SK-N-DZ (cell line): ENCODE data around the gene IRF5.
A peak's percentile ranks its signal among the peaks of the same experiment; 100 is the strongest.
"Not testable (repeated sequence)": the region's sequence is repeated elsewhere in the genome, so short reads cannot be mapped to it uniquely, and the experiment has no call there.

Experiments
- DNase-seq: peaks from one replicate; pipeline ENCODE4 v3.0.0-alpha.2; 2015; ENCODE audit warnings: low spot score

IRF5 gene

DNA sequence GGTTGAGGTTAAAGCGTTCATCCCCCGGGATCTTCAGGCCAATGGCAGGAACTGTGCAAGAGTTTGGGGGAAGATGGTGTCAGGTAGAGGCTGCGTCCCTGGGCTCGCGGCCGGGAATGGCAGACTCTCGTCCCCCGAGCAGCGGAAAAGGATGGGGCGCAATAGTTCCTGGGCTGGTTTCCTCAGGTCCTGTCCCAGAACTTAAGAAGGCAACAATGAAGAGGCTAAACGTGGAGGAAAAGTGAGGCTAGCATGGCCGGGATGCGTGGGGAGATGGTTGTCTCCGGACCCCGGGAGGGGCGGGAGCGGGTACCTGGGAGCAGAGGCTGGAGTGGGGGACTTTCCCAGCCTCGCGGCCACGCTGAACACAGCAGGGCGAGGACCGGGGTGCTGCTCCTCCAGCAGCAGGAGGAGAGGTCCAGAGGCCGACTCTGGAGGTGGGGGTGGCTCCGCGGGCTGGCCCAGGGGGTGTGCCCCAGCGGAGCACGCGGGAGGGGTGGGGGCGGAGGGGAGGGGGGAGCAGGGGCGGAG, 882 bp downstream of the IRF5 start:
- DNase-seq, result no peak

GRCh38 chr7:128939075-128939860, 1.5 kb downstream of the IRF5 start:
- DNase-seq, result no peak

DNA sequence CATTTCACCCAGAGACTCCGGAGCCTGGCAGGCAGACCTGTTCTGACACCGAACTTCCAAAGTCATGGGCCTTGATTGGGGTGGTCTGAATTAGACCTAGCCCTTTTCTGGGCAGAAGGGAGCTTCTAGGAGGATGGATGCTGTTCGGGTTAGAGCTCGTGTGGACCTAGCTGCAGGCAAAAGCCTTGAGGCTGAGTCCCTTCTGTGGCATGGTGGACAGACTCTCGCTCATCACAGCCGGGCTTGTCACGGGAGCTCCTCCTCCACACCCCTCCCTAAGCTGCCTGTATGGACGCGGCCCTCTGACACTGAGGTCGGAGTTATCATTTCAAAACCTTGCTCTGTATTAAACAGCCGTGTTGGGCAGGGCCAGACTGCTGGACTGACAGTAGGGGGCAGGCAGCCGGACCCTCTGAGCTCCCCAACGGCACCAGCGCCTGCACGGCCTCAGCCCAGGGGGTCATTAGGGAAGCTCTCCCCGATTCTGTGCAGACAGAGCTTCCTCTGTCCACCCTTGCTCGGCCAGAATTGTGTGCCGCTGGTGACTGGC, 2.2 kb downstream of the IRF5 start:
- no peak for DNase-seq

- peak; percentile 39 for DNase-seq
Observed at GRCh38 chr7:128940494-128941322, 3.0 kb downstream of the IRF5 start.

- no peak for DNase-seq
Observed at GRCh38 chr7:128941323-128941890, 3.7 kb downstream of the IRF5 start.

- DNase-seq, result no peak
Observed at GRCh38 chr7:128941946-128942526, 4.3 kb downstream of the IRF5 start.

DNA sequence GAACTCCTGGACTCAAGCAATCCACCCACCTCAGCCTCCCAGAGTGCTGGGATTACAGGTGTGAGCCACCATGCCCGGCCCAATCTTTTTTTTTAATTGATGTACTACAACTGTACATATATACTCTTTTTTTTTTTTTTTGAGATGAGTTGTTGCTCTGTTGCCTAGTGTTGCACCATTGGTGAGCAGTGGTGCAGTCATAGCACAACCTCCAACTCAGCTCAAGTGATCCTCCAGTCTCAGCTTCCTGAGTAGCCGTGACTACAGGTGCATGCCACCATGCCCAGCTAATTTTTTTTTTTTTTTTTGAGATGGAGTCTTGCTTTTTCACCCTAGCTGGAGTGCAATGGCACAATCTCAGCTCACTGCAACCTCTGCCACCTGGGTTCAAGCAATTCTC, 5.5 kb downstream of the IRF5 start:
- DNase-seq, result not testable (repeated sequence)

- DNase-seq, result no peak
Observed at GRCh38 chr7:128944487-128945236, 6.9 kb downstream of the IRF5 start.

DNA sequence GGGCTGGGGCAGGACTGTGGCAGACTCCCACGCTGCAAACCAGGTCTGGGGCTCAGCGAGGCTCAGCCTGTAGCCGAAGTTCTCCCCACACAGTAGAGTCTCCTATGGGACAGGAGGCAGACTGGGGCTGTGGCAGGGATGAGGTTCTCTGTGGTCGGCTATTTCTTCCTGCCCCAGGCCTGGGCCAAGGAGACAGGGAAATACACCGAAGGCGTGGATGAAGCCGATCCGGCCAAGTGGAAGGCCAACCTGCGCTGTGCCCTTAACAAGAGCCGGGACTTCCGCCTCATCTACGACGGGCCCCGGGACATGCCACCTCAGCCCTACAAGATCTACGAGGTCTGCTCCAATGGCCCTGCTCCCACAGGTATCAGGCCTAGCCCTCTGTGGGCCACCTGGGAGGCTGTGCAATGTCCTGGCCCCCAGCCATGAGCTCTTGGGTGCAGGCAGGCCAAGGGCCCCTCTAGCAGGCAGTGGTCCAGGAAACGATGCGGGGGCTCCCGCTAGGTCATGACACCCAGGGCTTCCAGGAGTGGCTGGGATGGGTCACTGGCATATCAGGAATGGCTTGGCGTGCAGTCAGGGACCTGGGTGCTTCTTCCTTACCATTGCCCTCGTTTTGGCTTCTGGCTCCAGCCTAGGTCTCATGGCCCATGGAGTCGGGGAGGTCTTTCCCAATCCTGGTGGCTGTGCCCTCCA, 8.1 kb downstream of the IRF5 start:
- DNase-seq, result no peak

DNA sequence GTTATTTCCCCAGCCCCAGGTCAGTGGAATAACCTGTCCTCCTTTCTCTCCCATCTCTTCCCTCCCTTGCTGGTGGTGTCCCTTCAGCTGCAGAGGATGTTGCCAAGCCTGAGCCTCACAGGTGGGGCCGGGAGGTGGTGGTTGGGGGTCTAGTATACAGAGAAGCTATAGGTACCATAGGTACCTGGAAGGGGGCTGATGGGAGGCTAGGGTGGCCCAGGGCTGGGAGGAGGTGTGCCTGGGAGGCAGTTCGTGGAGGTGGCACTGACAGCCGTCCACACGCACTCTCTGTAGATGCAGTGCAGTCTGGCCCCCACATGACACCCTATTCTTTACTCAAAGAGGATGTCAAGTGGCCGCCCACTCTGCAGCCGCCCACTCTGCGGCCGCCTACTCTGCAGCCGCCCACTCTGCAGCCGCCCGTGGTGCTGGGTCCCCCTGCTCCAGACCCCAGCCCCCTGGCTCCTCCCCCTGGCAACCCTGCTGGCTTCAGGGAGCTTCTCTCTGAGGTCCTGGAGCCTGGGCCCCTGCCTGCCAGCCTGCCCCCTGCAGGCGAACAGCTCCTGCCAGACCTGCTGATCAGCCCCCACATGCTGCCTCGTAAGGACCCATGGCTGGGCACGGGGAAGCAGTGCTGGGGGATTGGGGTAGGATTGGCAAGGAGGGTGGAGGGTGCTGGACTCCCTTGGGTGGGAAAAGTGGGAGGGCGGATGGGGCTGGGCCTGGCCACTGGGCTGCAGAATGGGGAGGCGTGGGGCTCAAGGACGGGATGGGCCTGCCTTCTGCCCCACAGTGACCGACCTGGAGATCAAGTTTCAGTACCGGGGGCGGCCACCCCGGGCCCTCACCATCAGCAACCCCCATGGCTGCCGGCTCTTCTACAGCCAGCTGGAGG, 9.5 kb downstream of the IRF5 start:
- DNase-seq, result no peak

GRCh38 chr7:128947854-128948253, 10.1 kb downstream of the IRF5 start:
- no peak for DNase-seq

GRCh38 chr7:128948312-128948973, 10.7 kb downstream of the IRF5 start:
- DNase-seq, result peak; percentile 45

- no peak for DNase-seq
Observed at GRCh38 chr7:128948976-128949760, 11.4 kb downstream of the IRF5 start.

GRCh38 chr7:128951296-128951695, 13.6 kb downstream of the IRF5 start:
- DNase-seq, result no peak

DNA sequence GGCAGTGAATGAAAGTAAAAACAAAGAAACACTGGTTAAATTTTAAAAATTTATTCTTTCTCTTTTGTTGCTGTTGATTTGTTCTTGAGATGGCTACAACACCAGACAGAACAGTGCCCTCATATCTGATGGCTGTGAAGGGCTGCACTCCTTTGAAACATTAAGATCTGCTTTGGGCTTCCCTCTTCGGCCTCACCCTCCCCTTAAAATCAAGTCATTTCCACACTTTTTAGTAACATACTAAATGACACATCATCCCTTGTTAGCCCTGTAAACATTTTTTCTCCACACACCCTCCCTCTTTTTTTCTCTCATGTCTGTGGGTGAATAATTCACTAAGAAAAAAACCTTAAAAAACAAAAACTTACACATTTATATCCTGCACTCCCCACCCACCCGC, 16.4 kb downstream of the IRF5 start:
- no peak for DNase-seq

- peak; percentile 95 for DNase-seq
Observed at GRCh38 chr7:128954830-128955802, 17.4 kb downstream of the IRF5 start.

- DNase-seq, result no peak
Observed at GRCh38 chr7:128955981-128956380, 18.3 kb downstream of the IRF5 start.
